HuH-7.5 (cell line): ENCODE results near the gene NTM.

Source experiments
- DNase-seq: peaks from one replicate; pipeline ENCODE4 v3.0.0; 2011; ENCODE audit warnings: low spot score

NTM gene

DNA sequence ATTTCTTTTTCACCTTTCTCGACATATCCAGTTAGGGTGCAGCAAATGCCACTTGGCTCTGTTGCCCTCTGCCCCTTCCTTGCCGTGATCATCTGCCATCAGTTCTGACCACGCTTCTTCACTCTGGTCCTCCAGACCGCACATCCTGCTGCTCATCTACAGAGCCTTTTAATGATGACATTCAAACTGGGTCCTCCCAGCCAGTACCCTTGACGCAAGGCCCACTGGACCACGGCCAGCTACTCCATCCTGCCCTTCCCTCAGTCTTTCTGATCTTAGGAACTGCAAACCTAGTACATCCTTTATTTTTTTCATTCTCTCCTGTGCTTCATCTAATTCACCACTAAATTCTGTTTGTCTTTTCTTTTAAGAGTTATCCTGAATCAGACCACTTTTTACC lies 551.8 kb downstream of the NTM start:
- DNase-seq, result no peak

DNA sequence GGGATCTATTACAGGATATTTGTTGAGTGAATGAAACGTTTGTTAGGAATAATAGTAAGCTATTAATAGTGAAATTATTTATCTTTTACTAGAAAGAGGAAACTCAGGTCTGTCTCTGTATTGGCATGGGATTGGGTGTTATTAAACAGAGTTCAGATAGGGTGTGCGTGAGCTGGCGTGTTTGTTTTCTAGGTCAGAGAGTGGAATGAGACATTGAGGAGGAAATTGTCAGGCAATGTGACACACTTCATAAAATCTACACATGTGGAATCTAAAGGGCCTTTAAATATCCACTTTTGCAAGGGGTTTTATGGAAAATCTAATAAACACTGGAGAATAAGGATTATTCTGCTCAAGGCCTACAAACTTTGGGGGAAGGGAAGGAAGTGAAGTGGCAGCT lies 552.9 kb downstream of the NTM start:
- DNase-seq, result no peak

DNA sequence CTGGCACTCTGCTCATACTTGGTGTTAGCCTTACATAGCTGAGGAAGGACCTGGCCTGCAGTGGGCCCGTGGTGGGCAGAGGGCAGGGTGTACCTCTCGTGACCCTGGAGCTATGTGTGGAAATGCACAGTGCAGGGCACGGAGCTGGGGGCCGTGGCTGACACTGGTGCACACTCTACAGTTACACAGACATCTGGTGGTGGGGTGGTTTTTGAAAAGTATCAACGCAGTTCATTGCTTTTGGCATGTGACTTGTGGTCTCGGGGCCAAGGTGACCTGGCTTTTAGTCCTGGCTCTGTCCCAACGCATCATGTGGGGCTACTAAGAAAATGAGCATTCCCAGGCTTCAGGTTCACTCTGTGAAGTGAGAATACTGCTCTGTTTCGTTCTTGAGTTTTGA lies 553.6 kb downstream of the NTM start:
- no peak for DNase-seq

DNA sequence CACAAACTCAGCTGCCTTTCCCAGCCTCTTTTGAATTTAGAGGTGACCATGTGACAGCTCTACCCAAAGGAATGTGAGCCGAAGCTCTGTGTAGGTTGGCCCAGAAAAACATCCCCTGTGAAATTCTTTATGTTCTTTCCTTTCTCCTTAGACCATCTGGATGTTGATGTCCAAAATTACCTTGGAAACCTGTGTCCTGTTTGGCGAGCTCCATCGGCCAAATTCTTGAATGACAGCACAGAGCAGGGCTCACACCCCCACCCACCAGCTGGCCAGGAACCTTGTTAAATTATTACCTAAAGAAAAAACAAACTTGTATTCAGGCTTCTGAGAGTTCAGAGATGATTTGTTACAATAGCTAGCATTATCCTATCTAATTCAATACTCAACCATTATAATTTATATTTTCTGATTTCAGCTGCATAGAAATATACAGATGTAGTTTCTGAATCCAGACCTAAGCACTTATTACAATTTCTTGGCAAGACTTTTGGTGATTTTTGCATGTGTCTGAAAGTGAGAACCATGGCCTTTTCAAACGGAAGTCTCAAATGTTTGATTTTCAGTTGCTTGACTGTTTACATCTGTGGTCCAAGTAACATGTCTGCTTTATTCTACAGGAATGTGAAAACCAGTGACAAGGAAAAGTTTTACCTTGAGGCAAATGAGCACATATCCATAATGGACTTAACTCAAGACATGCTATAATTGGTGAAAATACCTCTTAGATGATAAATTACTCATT lies 554.2 kb downstream of the NTM start:
- DNase-seq, result no peak

DNA sequence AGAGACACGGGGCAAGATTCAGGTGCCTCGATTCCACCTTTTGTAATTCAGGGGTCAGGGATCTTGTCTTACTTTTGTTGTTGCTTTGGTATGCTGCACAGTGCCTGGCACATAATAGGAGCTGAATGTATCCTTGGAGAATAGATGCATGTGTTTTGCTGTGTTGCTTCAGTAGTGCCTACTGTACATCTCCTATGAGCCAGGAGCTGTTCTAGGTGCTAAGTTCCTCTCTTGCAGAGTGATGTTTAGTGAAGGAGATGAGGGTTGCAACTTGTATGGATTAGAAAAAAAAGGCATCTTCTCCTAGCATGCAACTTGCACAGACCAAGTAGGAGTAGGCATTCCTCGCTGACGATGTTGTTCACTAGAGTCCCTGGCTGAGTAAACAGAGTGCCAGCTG lies 555.4 kb downstream of the NTM start:
- no peak for DNase-seq

DNA sequence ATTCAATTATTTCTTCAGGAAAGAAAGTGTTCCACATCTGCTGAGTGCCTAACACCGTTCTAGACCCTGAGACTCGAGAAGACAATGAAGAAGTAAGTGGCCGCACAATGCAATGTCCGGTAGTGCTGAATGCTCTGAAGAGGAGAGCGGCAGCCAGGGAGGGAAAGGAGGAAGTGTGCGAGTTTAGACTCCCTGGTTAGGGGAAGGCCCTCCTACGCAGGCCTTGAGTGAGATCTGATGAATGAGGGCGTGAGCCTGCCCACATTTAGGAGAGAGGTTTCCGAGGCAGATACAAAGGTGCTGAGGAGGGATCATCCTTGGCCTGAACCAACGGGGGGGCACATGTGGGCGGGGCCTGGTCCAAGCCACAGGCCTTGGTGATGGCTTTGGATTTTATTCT lies 558.6 kb downstream of the NTM start:
- DNase-seq, result no peak

DNA sequence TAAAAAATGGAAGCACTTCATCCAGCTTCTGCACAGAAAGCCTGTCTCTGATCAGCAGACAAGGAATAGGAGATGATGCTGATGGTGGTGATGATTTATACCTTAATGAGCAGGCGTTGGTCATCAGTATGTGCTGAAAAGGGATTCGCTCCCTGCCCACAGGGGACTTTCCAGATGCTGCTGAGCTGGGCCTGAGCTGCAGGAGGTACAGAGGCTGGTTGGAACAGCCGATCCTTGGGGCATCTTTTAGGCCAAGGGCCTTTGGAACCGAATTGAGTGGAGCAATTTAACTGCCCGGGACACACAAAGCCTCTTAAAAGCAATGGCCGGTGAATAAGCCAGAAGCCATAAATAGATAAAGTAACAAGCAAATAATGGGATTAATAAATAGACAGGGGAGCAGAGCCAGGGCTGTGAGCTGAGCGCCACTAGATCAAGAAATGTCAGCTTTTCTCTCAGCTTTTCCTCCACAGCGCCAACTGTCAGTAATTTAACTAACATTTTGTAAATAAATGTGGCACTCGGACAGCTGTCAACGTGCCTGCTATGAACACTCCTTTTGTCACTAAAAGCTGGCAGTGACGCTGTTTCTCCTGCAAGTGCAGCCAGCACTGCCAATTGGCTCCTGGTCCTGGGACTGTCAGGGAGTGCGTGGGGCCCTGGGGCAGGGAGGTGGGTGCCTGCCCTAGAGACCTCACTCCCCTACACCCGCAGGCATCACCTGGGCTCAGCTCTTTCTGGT lies 562.3 kb downstream of the NTM start:
- DNase-seq, result no peak

DNA sequence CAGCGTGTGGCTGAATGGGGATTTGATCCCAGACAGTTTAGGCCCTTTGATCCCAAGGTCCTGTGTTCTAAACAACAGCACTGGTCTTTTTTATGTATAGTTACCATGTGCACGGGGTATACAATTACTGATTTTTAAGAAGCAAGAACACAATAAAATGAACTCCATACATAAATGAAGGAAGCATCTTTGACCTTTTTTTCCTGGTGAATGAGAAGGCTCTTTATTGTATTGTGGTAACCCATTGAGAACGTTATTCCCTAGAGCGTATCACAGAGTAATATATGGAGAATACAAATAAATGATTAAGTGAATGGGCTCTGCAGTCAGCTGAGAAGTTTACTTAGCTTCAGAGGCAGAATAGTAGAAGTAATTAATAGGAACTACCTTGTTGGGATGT lies 563.6 kb downstream of the NTM start:
- no peak for DNase-seq

DNA sequence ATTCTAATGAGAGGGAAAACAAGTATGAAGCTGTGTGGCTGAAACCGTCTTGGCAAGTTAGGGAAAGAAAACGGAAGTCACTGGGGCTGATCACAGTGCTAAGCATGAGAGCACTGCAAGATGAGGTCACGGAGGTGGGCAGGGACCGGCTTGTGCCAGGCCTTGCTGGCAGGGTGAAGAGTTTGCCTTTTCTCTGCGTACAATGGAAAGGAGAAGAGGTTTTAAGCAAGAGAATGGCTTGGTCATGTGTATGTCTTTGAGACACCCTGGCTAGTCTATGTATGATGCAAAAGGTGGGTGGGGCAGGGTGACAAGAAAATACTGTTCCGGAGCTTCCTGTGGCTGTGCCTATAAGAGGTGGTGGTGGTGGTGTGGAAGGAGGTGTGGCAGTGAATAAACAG lies 567.9 kb downstream of the NTM start:
- no peak for DNase-seq

DNA sequence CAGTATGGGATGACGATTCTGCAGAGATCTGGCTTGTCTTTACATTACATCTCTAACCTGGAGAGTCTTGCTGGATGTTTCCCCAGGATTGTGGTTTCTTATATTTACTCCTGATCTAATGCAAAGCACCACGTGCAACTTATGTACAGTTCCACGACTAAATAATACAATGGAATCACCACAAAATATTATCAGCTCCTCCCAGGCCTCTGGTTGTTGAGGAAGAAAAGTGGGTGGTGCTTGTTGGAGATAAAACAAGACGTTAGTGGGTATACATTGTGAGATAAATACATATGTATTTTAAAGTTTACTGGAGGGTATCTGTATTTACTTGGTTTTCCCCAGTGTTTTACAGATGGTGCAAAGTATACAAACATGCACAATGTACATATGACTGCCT lies 569.7 kb downstream of the NTM start:
- no peak for DNase-seq

DNA sequence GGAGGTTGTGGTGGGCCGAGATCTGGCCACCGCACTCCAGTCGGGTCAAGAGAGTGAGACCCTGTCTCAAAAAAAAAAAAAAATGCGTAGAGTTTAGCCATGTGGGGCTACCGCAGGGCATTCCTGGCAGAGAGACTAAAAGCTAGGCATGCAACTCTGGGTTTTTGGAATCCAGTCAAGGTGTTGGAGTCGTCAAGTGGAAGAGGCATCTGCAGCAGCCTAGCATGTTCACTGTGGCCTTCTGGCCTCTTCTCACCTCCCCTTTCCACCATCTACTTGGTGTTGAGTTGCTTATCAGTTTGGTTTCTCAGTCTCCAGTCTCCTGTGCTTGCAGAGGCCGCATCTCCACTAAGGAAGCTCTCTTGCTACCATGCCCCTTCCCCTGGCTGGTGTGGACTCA lies 572.5 kb downstream of the NTM start:
- no peak for DNase-seq

DNA sequence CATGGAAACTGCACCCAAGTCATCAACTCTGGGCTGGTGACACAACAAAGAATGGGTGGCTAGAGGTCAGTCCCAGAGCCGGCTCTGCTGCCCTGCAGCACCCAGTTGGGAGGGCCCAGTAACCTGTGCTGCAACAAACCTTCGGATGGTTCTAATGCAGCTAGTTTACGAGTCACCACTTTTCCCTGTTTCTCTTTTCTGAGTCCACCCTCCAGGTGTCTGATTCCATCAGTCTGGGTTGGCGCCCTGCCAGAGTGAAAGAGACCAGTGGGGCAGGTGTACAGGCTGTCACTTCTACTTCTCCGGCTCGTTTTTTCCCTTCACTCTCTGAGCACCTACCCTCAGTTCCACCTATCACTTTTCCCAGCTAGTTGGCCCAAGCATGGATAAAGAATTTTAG lies 572.9 kb downstream of the NTM start:
- DNase-seq, result no peak

DNA sequence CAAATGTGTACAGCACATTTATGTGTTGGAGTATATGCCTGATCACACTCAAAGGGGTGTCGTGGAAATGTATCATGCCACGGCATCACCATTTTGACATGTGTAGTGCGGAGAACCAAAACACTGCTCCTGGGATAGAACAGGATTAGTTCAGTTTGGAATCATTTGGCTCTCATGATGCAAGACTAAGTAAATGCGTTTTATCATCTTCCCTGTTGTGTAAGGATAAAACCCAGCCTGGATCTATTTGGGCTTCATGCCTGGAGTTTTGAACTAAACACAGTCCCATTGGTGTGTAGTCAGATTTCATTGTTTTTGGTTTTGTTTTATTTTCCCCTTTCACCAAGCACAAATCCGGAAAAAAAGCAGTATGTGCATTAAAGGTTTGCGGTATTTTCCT lies 574.3 kb downstream of the NTM start:
- no peak for DNase-seq

DNA sequence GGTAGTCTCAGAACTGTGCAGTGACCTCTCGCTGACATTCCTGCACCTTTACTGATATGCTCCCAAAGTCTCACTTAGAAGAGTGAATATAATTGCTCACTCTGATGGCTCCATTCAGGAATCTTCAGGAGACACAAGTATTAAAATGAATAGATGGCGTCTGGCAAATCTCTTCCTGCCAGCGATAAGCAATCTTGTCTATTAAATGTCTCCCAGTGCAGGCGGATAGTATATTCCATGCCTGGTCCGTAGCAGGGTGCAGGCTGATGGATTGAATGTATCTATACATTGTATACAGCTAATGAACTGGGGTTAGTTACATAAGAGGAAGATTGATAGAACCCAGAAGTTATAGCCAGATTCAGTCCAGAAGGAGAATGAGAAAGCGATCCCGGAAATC lies 575.3 kb downstream of the NTM start:
- no peak for DNase-seq

DNA sequence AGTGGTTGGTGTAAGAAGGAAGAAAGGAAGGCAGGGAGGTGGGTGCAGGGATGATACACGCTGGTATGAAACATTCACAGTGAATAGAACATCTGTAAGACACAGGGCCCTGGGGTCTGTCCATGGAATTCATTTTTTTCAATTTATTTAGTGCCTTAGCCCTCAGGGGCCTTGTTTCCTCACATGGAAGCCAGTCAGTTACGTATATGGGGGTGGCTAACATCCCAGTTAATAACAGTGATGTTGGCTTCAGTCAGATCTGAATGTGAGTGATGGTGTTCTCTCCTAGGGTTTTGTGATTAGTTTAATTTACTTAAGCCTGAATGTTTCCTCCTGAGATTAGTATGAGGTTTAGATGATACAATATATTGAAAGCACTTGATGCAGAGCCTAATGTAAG lies 577.1 kb downstream of the NTM start:
- DNase-seq, result no peak

DNA sequence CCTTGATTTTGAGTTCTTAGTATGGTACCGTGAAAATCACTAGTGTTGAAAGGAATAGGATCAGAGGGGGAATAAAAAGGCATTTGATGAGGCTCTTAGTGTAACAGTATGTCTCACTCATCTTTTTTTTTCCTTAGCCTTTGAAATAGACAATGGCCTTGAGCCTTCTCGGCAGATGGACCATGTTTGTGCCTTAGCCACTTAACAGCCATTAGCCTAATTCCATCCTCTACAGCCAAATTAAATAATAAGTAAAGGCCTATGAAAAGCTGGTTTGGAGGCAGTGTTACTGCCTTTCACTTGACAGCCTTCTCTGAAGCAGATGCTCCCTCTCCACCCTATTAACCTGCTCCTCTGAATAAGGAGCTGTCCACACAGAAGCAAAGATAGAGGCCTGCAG lies 580.7 kb downstream of the NTM start:
- no peak for DNase-seq

DNA sequence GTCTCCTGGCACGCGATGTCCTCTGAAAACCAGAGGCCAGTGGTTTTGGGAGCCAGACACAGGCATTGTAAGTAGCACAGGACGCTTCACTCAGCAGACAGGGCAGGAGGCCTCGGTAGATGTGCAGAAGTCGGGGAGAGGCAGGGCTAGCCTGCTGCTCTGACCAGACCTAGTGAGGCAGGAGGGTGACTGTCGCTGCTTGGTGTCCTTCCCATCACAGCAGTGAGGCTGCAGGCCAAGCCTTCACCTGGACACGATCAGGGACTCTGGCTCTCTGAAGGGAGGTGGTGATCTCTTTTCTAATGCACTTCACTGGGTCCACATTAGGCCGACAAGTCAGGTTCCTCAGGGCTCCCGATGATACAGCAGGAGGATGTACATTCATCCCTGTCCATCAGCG lies 583.7 kb downstream of the NTM start:
- no peak for DNase-seq

DNA sequence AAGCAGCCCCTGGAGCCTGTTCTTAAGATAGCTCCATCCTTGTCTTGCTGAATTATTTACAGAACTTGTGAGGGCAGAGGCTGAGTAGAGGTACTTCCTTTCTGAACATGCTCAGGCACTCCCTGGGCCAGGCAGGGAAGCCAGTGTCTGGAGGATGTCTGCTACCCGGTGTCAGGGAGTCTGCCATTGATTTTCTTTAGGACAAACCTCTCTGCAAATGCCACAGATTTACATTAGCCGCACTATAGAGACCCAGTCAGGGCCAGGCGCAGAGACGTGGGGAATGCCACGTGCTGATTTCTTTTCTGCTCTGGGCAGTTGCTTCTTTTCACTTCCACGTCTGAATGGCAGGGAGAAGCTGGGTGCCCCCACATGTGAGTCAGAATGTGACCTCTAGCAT lies 585.5 kb downstream of the NTM start:
- no peak for DNase-seq

DNA sequence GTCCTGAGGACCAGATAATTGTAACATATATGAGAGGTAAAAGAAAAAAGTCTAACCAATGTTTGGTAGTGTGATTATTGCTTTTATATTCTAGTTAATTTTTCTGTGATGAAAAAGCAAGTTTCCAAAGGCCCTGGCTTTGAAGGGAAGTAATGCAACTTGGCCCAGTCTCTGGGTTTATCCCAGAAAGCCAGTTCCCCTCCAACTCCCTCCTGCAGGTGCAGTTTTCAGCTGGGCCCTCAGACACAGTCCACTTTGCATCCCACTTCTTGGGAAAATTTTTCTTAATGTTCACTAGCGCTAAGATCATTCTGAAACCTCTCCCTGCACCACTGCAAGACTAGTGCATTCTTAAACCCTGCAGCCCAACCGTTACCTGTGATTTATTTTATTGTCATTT lies 586.8 kb downstream of the NTM start:
- no peak for DNase-seq

DNA sequence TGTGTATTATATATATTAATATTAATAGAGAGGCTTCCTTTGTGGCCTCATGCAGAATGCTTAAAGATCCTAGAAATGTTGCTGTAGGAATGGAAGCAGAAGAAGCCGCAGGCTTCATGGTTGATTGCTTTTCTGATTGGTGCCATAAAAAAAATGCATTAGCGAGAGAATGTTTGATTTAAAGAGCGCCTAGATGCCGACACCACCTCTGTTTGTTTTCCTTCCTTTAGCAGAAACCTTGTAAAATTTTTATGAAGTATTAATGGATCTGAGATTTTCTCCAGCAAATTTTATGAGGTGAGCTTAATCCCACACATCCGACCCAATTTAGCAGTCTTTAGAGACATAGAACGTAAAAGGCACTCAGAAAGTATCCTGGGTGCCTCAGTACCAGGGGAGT lies 587.5 kb downstream of the NTM start:
- no peak for DNase-seq

DNA sequence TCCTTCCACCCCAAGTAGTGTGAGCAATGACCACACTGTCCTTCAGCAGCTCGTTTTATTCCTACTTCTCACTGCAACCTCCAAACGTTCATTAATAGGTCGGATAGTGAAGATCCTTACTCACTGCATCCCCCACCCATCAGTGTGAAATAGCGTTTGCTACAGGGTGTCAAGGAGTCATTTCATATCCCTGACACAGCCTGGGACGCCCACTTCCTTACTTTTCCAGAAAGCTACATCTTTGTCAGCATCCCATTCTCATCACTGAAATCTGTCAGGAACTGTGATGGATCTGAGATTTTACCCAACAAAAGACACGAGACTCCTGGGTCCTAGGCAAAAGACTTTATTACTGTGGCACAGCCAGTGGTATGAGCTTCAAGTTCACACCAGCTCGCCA lies 592.4 kb downstream of the NTM start:
- DNase-seq, result no peak

DNA sequence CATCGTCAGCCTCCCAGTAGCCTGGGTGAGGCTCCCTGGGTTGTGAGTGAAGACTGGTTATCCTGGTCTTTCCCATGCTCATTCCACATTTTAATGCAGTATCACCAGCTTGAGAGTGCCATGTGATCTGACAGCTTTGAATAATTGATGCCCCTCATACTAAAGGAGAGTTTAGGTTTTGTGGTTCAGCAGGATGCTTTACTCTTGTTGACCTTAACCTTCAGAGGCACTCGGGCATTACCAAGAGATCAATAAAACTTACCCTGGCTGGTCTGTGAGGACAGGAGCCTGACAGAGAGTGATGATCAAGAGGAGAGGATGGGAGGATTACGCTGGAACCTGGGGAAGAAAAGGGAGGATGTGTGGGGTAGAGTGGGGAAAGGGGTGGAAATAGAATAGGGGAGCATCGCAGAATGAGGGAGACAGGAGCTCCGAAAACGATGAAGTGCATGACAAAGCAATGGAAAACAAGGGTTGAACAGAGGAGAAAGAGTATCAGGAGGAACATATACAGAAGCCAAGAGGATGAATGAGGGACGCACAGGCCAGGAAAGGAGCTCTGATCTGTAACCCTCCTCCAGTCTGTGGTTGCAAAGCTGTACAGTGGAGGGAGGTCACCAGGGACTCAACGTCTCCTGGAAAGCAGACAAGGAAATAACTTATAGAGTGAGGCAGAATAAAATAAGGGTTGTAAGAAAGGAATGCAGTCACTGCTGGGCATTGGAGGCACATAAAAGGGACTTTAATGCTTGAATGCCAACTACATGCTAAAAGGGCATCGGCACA lies 594.5 kb downstream of the NTM start:
- DNase-seq, result no peak

DNA sequence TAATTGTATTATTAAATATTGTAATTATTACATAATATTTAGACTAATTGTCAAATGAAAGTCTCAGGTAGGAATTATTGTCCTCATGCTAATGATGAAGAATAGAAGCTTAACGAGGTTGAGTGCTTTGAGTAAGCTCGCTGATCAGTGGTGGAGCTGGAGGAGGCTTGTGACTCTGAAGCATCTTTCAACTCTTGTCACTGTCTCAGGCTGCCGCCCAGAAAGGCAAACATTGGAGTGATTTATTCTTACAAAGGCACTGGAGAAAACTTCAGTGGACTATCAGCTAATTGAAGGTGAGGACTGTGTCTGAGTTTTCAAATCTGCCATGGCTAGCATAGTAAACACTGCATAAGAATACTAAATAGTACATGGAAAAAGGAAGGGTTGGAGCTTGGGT lies 595.1 kb downstream of the NTM start:
- DNase-seq, result no peak
